Anterior cingulate cortex (tissue), 58 donors: ENCODE measurements around the gene NLRP11.
A peak's percentile ranks its signal among the peaks of the same experiment; 100 is the strongest.
"Not testable (repeated sequence)": the region's sequence is repeated elsewhere in the genome, so short reads cannot be mapped to it uniquely, and the experiment has no call there.

Experiments
- DNase-seq, 58 donors: peaks; one replicate each; lab custom pipeline; 2025; lab: John Stamatoyannopoulos, UW

Gene NLRP11

DNA sequence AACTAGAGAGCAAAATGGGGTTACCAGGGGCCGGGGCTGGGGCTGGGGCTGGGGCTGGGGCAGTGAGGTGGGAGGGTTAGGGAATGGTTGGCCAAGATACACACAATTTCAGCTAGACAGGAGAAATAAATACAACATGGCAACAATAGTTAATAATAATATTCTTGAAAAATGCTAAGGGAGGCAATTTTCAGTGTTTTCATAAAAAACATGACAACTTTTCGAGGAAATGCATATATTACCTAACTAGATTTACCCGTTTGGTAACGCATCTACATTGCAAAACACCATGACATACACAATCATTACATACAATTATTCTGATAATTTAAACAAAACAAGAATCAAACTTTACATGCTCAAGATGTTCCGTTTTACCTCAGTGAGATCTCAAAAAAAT lies 50.7 kb downstream of the NLRP11 start:
- no peak for DNase-seq

DNA sequence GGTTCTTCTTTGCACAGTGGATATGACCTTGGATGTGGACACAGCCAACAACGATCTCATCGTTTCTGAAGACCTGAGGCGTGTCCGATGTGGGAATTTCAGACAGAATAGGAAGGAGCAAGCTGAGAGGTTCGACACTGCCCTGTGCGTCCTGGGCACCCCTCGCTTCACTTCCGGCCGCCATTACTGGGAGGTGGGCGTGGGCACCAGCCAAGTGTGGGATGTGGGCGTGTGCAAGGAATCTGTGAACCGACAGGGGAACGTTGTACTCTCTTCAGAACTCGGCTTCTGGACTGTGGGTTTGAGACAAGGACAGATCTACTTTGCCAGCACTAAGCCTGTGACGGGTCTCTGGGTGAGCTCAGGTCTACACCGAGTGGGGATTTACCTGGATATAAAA lies 53.5 kb downstream of the NLRP11 start:
- DNase-seq = no peak

DNA sequence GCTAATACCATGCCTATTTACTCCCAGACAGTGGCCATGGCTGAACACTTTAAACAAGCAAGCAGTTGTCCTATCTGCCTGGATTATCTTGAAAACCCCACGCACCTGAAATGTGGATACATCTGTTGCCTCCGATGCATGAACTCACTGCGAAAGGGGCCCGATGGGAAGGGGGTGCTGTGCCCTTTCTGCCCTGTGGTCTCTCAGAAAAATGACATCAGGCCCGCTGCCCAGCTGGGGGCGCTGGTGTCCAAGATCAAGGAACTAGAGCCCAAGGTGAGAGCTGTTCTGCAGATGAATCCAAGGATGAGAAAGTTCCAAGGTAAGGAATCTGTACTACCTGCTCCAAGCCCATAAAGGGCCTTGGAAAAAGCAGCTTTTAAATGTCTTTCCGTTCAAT lies 54.3 kb downstream of the NLRP11 start:
- no peak for DNase-seq

DNA sequence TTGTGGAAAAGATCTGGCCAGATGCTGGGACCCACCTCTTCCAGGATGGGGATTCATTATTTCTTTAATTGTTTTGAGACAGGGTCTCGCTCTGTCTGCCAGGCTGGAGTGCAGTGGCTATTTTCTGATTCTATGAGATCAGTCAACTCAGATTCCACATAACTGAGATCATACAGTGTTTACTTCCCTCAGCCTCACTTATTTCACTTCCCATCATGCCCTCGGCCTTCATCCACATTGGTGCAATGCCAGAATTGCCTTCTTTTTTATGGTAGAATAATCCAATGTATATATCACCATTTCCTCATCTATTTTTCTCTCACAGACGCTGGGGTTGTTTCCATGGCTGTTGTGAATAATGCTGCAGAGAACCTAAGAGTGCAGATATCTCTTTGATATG lies 62.2 kb downstream of the NLRP11 start:
- not testable (repeated sequence) for DNase-seq

DNA sequence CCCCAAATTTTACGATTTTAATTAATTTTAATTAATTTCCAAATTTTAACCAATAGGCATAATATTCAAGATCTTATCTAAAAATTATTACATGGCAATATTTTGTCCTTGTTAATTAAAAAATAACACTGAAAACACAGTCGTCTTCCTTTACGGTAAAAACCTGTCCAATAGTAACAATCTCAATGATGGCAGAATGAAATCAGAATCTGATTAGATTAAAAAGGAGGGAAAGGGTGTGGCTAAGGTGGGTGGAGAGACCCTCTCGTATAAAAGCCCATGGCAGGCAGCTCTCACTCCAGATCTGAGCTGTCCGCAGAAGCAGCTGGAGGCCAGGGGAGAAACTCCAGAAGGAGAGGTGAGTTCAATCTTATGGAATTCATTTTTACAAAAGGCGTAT lies 63.0 kb downstream of the NLRP11 start, which contains the start of gene RFPL4AL1:
RFPL4AL1 (plus strand) TSS at position 301 of the 400 bp plus-strand sequence. CDS start 2,687 bp downstream, outside the sequence.
- not testable (repeated sequence) for DNase-seq

DNA sequence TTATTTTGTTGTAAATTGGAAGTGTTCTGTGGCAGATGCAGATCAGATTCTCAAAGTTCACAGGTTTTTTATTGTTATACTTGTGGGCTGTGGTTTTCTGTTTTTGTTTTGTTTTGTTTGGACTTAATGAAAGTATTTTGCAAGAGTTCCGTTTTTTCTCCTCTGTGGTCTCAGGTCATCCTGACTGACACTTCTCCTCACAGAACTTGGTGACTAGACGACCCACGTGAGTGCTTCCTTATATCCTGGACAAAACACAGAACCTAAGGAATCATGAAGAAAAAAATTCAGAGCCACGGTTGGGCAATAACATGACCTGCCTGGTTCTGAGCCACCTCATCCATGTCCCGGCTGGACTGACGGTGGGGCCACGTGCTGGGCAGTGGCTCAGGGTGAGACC lies 65.3 kb downstream of the NLRP11 start:
- DNase-seq = peak in 4 of 58 donors; percentile 1 to 23 (median 12)

DNA sequence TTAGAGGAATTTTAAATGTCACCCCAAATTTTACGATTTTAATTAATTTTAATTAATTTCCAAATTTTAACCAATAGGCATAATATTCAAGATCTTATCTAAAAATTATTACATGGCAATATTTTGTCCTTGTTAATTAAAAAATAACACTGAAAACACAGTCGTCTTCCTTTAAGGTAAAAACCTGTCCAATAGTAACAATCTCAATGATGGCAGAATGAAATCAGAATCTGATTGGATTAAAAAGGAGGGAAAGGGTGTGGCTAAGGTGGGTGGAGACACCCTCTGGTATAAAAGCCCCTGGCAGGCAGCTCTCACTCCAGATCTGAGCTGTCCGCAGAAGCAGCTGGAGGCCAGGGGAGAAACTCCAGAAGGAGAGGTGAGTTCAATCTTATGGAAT lies 73.0 kb downstream of the NLRP11 start, which contains the start of gene RFPL4A:
RFPL4A (plus strand) TSS at position 301 of the 400 bp plus-strand sequence. CDS start 2,704 bp downstream, outside the sequence.
- DNase-seq = not testable (repeated sequence)

DNA sequence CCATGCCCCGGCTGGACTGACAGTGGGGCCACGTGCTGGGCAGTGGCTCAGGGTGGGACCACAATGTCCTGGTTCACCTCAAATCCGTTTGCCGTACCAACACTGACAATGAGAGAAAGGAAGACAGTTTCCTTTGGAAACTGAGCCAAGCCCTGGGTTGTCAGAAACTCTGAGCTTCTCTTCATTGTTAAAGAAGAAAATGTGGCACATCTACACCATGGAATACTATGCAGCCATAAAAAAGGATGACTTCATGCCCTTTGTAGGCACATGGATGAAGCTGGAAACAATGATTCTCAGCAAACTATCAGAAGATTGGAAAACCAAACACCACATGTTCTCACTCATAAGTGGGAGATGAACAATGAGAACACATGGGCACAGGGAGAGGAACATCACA lies 75.0 kb downstream of the NLRP11 start:
- not testable (repeated sequence) for DNase-seq

DNA sequence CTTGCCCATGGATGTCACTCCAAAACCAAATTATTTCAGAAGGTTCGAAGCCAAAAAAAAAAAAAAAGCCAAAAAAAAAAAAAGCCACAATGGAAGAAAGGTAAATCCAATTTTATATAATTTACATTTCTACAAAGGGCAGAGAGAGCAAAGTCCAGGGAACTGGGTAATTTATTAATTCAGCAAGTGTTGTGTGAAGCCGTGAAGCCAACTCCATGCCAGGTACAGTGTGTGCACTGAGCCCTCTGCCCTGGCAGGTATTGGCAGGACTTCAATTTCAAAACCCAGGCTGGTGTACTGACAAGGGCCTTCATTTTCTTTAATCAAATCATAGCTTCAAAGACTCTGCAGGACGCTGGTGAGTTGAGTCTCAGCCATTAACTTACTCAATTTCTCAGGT lies 78.4 kb downstream of the NLRP11 start:
- no peak for DNase-seq

DNA sequence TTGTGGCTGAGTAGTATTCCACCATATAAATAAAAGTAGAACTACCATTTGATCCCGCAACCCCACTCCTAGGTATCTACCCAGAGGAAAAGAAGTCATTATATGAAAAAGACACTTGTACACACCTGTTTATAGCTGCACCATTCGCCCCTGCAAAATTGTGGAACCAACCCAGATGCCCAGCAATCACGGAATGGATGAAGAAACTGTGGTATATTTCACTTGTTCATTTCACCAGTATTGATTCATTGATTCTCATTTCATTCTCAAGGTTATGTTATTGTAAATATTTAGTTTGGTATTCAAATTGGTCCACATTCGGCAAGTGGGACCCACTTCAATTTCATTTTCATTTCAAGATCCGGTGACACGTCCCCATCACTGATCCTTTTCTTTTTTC lies 81.1 kb downstream of the NLRP11 start:
- DNase-seq = no peak

DNA sequence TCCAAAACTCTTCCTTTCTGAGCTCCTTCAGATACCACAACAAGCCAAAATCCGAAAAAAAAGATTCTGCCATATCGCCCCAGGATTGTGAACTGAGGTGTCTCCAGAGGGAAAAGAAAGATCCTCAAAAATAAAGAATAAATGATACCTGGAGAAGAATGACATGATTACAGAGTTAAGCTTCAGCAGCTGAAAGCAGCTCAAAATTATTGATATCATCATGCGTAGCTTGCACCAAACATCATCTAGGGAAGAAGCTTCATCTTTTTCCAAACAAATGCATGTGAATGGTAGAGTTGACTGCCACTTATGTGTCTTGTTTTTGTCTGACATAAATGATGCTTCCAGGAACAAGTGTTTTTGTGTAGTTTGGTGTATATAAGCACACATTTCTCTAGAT lies 93.5 kb downstream of the NLRP11 start, which contains the start of gene NLRP9:
NLRP9 (minus strand) TSS at position 101 of the 400 bp plus-strand sequence; CDS start at position 73, 28 bp downstream.
- DNase-seq = no peak
